ENCODE data around the gene MINK1.
A peak's percentile ranks its signal among the peaks of the same experiment; 100 is the strongest.

Gene MINK1

GRCh38 chr17:4895657-4896331 is 62.7 kb downstream of the MINK1 start:
- Mint-ChIP-seq H3K4me1 (no peaks in the 10 kb centered on the region), H3K27ac (no peak overlapping the region), H3K36me3 (ENCODE audit: low read depth) (peaks cover 22% of the 10 kb centered on the region), H3K9me3 (no peaks in the 10 kb centered on the region), H3K4me3 (no peak overlapping the region), H3K27me3 (ENCODE audit: low read depth) (no peaks in the 10 kb centered on the region)
- no peak for TF ChIP-seq CTCF (IDR thresholded peaks at IDR 0.05; ENCODE audit: unreplicated experiment in 3 of 3)

GRCh38 chr17:4896332-4897197 is 63.4 kb downstream of the MINK1 start:
- Mint-ChIP-seq H3K36me3 (ENCODE audit: low read depth) (peaks cover 22% of the 10 kb centered on the region), H3K4me3 (no peak overlapping the region), H3K27ac (no peak overlapping the region), H3K27me3 (ENCODE audit: low read depth) (no peaks in the 10 kb centered on the region), H3K9me3 (no peaks in the 10 kb centered on the region), H3K4me1 (no peaks in the 10 kb centered on the region)
- TF ChIP-seq CTCF (IDR thresholded peaks at IDR 0.05; ENCODE audit: unreplicated experiment in 3 of 3), result no peak

- H3K27ac Mint-ChIP-seq, result no peak overlapping the region
Measured at GRCh38 chr17:4897198-4897687, 64.1 kb downstream of the MINK1 start.

GRCh38 chr17:4897785-4898184 is 64.6 kb downstream of the MINK1 start:
- no peaks in the 10 kb centered on the region for H3K27me3 Mint-ChIP-seq (ENCODE audit: low read depth)
- peaks cover 19% of the 10 kb centered on the region for H3K36me3 Mint-ChIP-seq (ENCODE audit: low read depth)
- no peak overlapping the region for H3K4me3 Mint-ChIP-seq
- H3K27ac Mint-ChIP-seq, result no peak overlapping the region
- no peak for TF ChIP-seq CTCF (IDR thresholded peaks at IDR 0.05; ENCODE audit: unreplicated experiment in 3 of 3)
- H3K4me1 Mint-ChIP-seq, result peaks cover 7% of the 10 kb centered on the region
- no peaks in the 10 kb centered on the region for H3K9me3 Mint-ChIP-seq

More at GRCh38 chr17:4897198-4897687, 64.1 kb downstream of the MINK1 start:
- peaks cover 1% of the 10 kb centered on the region for H3K4me1 Mint-ChIP-seq
- no peak for TF ChIP-seq CTCF (IDR thresholded peaks at IDR 0.05; ENCODE audit: unreplicated experiment in 3 of 3)
- no peaks in the 10 kb centered on the region for H3K27me3 Mint-ChIP-seq (ENCODE audit: low read depth)
- no peak overlapping the region for H3K4me3 Mint-ChIP-seq
- peaks cover 22% of the 10 kb centered on the region for H3K36me3 Mint-ChIP-seq (ENCODE audit: low read depth)
- H3K9me3 Mint-ChIP-seq, result no peaks in the 10 kb centered on the region

GRCh38 chr17:4898351-4898750 is 65.2 kb downstream of the MINK1 start:
- no peaks in the 10 kb centered on the region for H3K27me3 Mint-ChIP-seq (ENCODE audit: low read depth)
- no peaks in the 10 kb centered on the region for H3K9me3 Mint-ChIP-seq
- H3K4me3 Mint-ChIP-seq, result peak overlapping the region; percentile 38 to 64 (median 58)
- H3K36me3 Mint-ChIP-seq (ENCODE audit: low read depth), result peaks cover 19% of the 10 kb centered on the region
- H3K27ac Mint-ChIP-seq, result peak overlapping the region in 1 of 3 experiments; percentile 20
- TF ChIP-seq CTCF (IDR thresholded peaks at IDR 0.05; ENCODE audit: unreplicated experiment in 3 of 3), result no peak
- peaks cover 12% of the 10 kb centered on the region for H3K4me1 Mint-ChIP-seq
